MM.1S (cell line): Measurements from ENCODE around the gene SPRED3.
A peak's percentile ranks its signal among the peaks of the same experiment; 100 is the strongest.
"Not testable (repeated sequence)": the region's sequence is repeated elsewhere in the genome, so short reads cannot be mapped to it uniquely, and the experiment has no call there.

ENCODE experiments used
- DNase-seq: peaks from one replicate; pipeline ENCODE4 v3.0.0-alpha.2; 2015
- H2AFZ ChIP-seq: fragments of 300-600 bp; sonication (generic); 2 replicates; pipeline ENCODE4 v1.6.0; 2016; ENCODE audit warnings: antibody characterized with exemption, low read length
- H3F3A ChIP-seq: fragments of 300-600 bp; sonication (generic); 2 replicates; pipeline ENCODE4 v1.6.1; 2016; ENCODE audit warnings: mild to moderate bottlenecking, antibody characterized with exemption, low read length, moderate library complexity, mixed read lengths; ENCODE audit not compliant: insufficient read depth
- H3K27ac ChIP-seq: fragments of 300-600 bp; sonication (generic); 2 replicates; pipeline ENCODE4 v1.5.1; 2016; ENCODE audit warnings: mild to moderate bottlenecking, low read length
- H3K27me3 ChIP-seq: fragments of 300-600 bp; sonication (generic); replicated peaks from 2 replicates; pipeline ENCODE4 v1.6.0; 2016; ENCODE audit warnings: low read length; ENCODE audit not compliant: insufficient read depth
- H3K36me3 ChIP-seq: fragments of 300-600 bp; sonication (generic); replicated peaks from 2 replicates; pipeline ENCODE4 v1.6.1; 2016; ENCODE audit warnings: mild to moderate bottlenecking, low read length, mixed read lengths; ENCODE audit not compliant: insufficient read depth
- H3K4me1 ChIP-seq: fragments of 300-600 bp; sonication (generic); 2 replicates; pipeline ENCODE4 v1.6.1; 2016; ENCODE audit warnings: low read length, mixed read lengths
- H3K4me2 ChIP-seq: fragments of 300-600 bp; sonication (generic); 2 replicates; pipeline ENCODE4 v1.6.0; 2016; ENCODE audit warnings: low read depth, low read length
- H3K4me3 ChIP-seq: fragments of 300-600 bp; sonication (generic); 2 replicates; pipeline ENCODE4 v1.5.1; 2016; ENCODE audit warnings: low read length, mixed read lengths
- H3K79me2 ChIP-seq: fragments of 300-600 bp; sonication (generic); 2 replicates; pipeline ENCODE4 v1.6.1; 2016; ENCODE audit warnings: mixed run types, low read length, mixed read lengths
- H3K9ac ChIP-seq: fragments of 300-600 bp; sonication (generic); 2 replicates; pipeline ENCODE4 v1.6.1; 2016; ENCODE audit warnings: low read length, mixed read lengths
- H3K9me2 ChIP-seq: fragments of 300-600 bp; sonication (generic); replicated peaks from 2 replicates; pipeline ENCODE4 v1.6.1; 2016; ENCODE audit warnings: mild to moderate bottlenecking, low read length, mixed read lengths; ENCODE audit not compliant: insufficient read depth
- H3K9me3 ChIP-seq: fragments of 300-600 bp; sonication (generic); replicated peaks from 2 replicates; pipeline ENCODE4 v1.6.1; 2016; ENCODE audit warnings: mild to moderate bottlenecking, low read length, mixed read lengths; ENCODE audit not compliant: insufficient read depth
- H4K20me1 ChIP-seq: fragments of 300-600 bp; sonication (generic); 2 replicates; pipeline ENCODE4 v1.6.1; 2016; ENCODE audit warnings: mild to moderate bottlenecking, low read length, moderate library complexity, mixed read lengths; ENCODE audit not compliant: insufficient read depth
- CTCF ChIP-seq: fragments of 300-600 bp; sonication (generic); IDR thresholded peaks from 2 replicates; pipeline ENCODE4 v1.5.1; 2016; ENCODE audit warnings: antibody characterized with exemption, low read length, mixed read lengths
- EZH2 ChIP-seq: fragments of 300-600 bp; sonication (generic); optimal IDR thresholded peaks from 2 replicates; pipeline ENCODE3; 2017; ENCODE audit warnings: low read depth, mild to moderate bottlenecking, antibody characterized with exemption, low read length, mixed read lengths
- EZH2phosphoT487 ChIP-seq: fragments of 300-600 bp; sonication (generic); IDR thresholded peaks from 2 replicates; pipeline ENCODE4 v1.6.1; 2018; ENCODE audit warnings: antibody characterized with exemption, low read length

The SPRED3 gene

GRCh38 chr19:38361633-38362075 lies 26.8 kb upstream of the SPRED3 start:
- H3K36me3 ChIP-seq, result no peaks in the 10 kb centered on the region
- H4K20me1 ChIP-seq, result no peaks in the 10 kb centered on the region
- peak overlapping the region; percentile 56 for H3K4me3 ChIP-seq
- H3K9ac ChIP-seq, result no peak overlapping the region
- H3K79me2 ChIP-seq, result no peaks in the 10 kb centered on the region
- no peaks in the 10 kb centered on the region for H3K9me2 ChIP-seq
- H3K27ac ChIP-seq, result no peak overlapping the region
- peak overlapping the region; percentile 71 for H2AFZ ChIP-seq
- H3K4me2 ChIP-seq, result peak overlapping the region; percentile 88; the same call in 1 of the 2 replicates
- peaks cover 59% of the 10 kb centered on the region for H3K27me3 ChIP-seq
- no peaks in the 10 kb centered on the region for H3K9me3 ChIP-seq
- 0 out of 2 replicates have a peak, but pooled peaks have one; percentile 5 for TF ChIP-seq CTCF
- TF ChIP-seq EZH2, result no peak
- no peak for TF ChIP-seq EZH2phosphoT487
- peak; percentile 50 for DNase-seq
- no peaks in the 10 kb centered on the region for H3K4me1 ChIP-seq
- no peaks in the 10 kb centered on the region for H3F3A ChIP-seq

GRCh38 chr19:38362076-38362945 lies 26.2 kb upstream of the SPRED3 start:
- peak; percentile 71 for DNase-seq
- no peaks in the 10 kb centered on the region for H3K79me2 ChIP-seq
- no peaks in the 10 kb centered on the region for H3F3A ChIP-seq
- no peaks in the 10 kb centered on the region for H4K20me1 ChIP-seq
- no peaks in the 10 kb centered on the region for H3K9me3 ChIP-seq
- no peaks in the 10 kb centered on the region for H3K36me3 ChIP-seq
- peak overlapping the region; percentile 88; the same call in 1 of the 2 replicates for H3K4me2 ChIP-seq
- no peak overlapping the region for H3K9ac ChIP-seq
- no peak overlapping the region for H3K27ac ChIP-seq
- no peaks in the 10 kb centered on the region for H3K4me1 ChIP-seq
- peaks cover 62% of the 10 kb centered on the region for H3K27me3 ChIP-seq
- H3K4me3 ChIP-seq, result peak overlapping the region; percentile 56
- H3K9me2 ChIP-seq, result no peaks in the 10 kb centered on the region
- TF ChIP-seq EZH2, result no peak
- no peak for TF ChIP-seq EZH2phosphoT487
- no peak for TF ChIP-seq CTCF
- peak overlapping the region; percentile 71 for H2AFZ ChIP-seq

GRCh38 chr19:38362946-38363688 lies 25.4 kb upstream of the SPRED3 start:
- not testable (repeated sequence) for H3K4me1 ChIP-seq, H3K9ac ChIP-seq, H4K20me1 ChIP-seq, H3F3A ChIP-seq, H2AFZ ChIP-seq, H3K27ac ChIP-seq, H3K9me3 ChIP-seq, H3K79me2 ChIP-seq, DNase-seq, H3K36me3 ChIP-seq, H3K9me2 ChIP-seq
- H3K4me3 ChIP-seq, result peak overlapping the region; percentile 56
- peaks cover 61% of the 10 kb centered on the region for H3K27me3 ChIP-seq
- H3K4me2 ChIP-seq, result peak overlapping the region; percentile 88; the same call in 1 of the 2 replicates
